Measurements from ENCODE around the gene TMEM11. TPM values are rescaled to one million over a fixed set of nuclear protein-coding genes. Genes with fewer than 3 reads are reported as not detected.
A peak's percentile ranks its signal among the peaks of the same experiment; 100 is the strongest.

Gene TMEM11
- total RNA-seq, 1 donor from 2014 or later: 31.6 TPM

- DNase-seq (ENCODE audit: low read depth): no peak
- Histone ChIP-seq H3K4me3 (ENCODE audit: insufficient read depth, low read depth, low read length) (no peak overlapping the region), H3K9me3 (ENCODE audit: insufficient read depth, low read depth, low read length) (no peaks in the 10 kb centered on the region), H3K27ac (ENCODE audit: low read depth, low read length) (no peak overlapping the region), H4K20me1 (ENCODE audit: insufficient read depth, low read length) (peaks cover 62% of the 10 kb centered on the region), H3K79me2 (ENCODE audit: insufficient read depth, low read length) (peaks cover 90% of the 10 kb centered on the region), H3K9ac (ENCODE audit: low read length) (no peak overlapping the region), H3K27me3 (ENCODE audit: insufficient read depth, low read length) (no peaks in the 10 kb centered on the region), H2AFZ (ENCODE audit: low read depth, low read length) (no peak overlapping the region), H3K36me3 (ENCODE audit: insufficient read depth, low read length) (peaks cover 2% of the 10 kb centered on the region), H3K4me2 (ENCODE audit: low read length) (peak overlapping the region; percentile 90), H3K4me1 (ENCODE audit: insufficient read depth, low read length) (peaks cover 22% of the 10 kb centered on the region)
- no peak overlapping the region for H3K27ac Mint-ChIP-seq (ENCODE audit: unreplicated experiment)
- peak overlapping the region; percentile 97 for H3K4me3 Mint-ChIP-seq (ENCODE audit: unreplicated experiment)
- TF ChIP-seq EZH2 (IDR thresholded peaks at IDR 0.05; ENCODE audit: insufficient read depth, low read length): no peak
- TF ChIP-seq CTCF (IDR thresholded peaks at IDR 0.05; ENCODE audit: insufficient read depth, low read depth, low read length): no peak
- H3K27me3 Mint-ChIP-seq (ENCODE audit: low read depth, unreplicated experiment): no peaks in the 10 kb centered on the region
- no peak for FAIRE-seq
- H3K9me3 Mint-ChIP-seq (ENCODE audit: unreplicated experiment): no peaks in the 10 kb centered on the region
- peaks cover 5% of the 10 kb centered on the region for H3K36me3 Mint-ChIP-seq (ENCODE audit: low read depth, unreplicated experiment)
- peaks cover 23% of the 10 kb centered on the region for H3K4me1 Mint-ChIP-seq (ENCODE audit: low read depth, unreplicated experiment)
These were observed 2.0 kb downstream of the TMEM11 start for GRCh38 chr17:21211825-21212479.

DNA sequence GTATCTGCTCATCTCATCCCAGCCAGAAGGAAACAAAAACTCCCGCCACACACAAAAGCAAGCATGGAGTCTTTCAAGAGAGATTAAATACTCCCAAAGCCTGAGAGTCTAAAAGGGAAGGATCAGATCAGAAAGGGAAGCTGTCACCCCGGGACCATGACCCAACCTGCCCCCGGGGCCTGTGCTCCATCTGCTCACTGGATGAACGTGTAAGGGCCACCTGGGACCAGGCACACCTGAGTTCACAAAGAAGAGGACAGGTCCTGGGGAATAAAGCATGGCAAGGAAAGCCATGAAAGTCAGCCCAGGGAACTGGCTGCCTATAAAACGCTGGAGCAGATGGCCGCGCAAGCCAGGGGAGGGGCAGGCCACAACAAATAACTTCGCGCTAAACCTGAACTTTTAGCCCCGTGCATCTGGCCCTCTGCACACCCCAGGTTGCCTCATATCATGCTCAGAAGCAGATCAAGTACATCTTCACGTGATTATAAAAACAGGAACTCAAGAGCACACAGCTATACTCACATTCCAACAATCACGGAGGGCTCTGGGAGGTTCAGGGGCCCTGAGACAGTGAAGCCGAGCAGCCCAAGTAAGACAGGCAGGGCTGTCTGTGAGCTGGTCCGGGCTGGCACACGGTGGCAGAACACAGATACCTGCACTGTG is 3.4 kb downstream of the TMEM11 start:
- TF ChIP-seq EZH2 (IDR thresholded peaks at IDR 0.05; ENCODE audit: insufficient read depth, low read length) (no peak), CTCF (IDR thresholded peaks at IDR 0.05; ENCODE audit: insufficient read depth, low read depth, low read length) (no peak)
- H3K9ac ChIP-seq (ENCODE audit: low read length): no peak overlapping the region
- H3K27ac Mint-ChIP-seq (ENCODE audit: unreplicated experiment): no peak overlapping the region
- FAIRE-seq: no peak
- no peaks in the 10 kb centered on the region for H3K9me3 Mint-ChIP-seq (ENCODE audit: unreplicated experiment)
- H2AFZ ChIP-seq (ENCODE audit: low read depth, low read length): no peak overlapping the region
- H3K36me3 Mint-ChIP-seq (ENCODE audit: low read depth, unreplicated experiment): peaks cover 5% of the 10 kb centered on the region
- H3K27me3 ChIP-seq (ENCODE audit: insufficient read depth, low read length): no peaks in the 10 kb centered on the region
- H3K36me3 ChIP-seq (ENCODE audit: insufficient read depth, low read length): peaks cover 2% of the 10 kb centered on the region
- H3K27me3 Mint-ChIP-seq (ENCODE audit: low read depth, unreplicated experiment): no peaks in the 10 kb centered on the region
- H3K4me3 Mint-ChIP-seq (ENCODE audit: unreplicated experiment): peak overlapping the region; percentile 64
- no peak for DNase-seq (ENCODE audit: low read depth)
- H3K27ac ChIP-seq (ENCODE audit: low read depth, low read length): no peak overlapping the region
- no peaks in the 10 kb centered on the region for H3K9me3 ChIP-seq (ENCODE audit: insufficient read depth, low read depth, low read length)
- H3K79me2 ChIP-seq (ENCODE audit: insufficient read depth, low read length): peaks cover 91% of the 10 kb centered on the region
- H3K4me1 Mint-ChIP-seq (ENCODE audit: low read depth, unreplicated experiment): peaks cover 18% of the 10 kb centered on the region
- peaks cover 73% of the 10 kb centered on the region for H4K20me1 ChIP-seq (ENCODE audit: insufficient read depth, low read length)
- H3K4me2 ChIP-seq (ENCODE audit: low read length): no peak overlapping the region
- H3K4me1 ChIP-seq (ENCODE audit: insufficient read depth, low read length): peaks cover 17% of the 10 kb centered on the region
- H3K4me3 ChIP-seq (ENCODE audit: insufficient read depth, low read depth, low read length): no peak overlapping the region
